ENCODE measurements around the gene ISL1. TPM values are rescaled to one million over a fixed set of nuclear protein-coding genes. Genes with fewer than 3 reads are reported as not detected.

ISL1 gene
- total and polyA plus RNA-seq, 8 donors, result 0.06 to 0.34 (median 0.11) TPM; not detected in 3

DNA sequence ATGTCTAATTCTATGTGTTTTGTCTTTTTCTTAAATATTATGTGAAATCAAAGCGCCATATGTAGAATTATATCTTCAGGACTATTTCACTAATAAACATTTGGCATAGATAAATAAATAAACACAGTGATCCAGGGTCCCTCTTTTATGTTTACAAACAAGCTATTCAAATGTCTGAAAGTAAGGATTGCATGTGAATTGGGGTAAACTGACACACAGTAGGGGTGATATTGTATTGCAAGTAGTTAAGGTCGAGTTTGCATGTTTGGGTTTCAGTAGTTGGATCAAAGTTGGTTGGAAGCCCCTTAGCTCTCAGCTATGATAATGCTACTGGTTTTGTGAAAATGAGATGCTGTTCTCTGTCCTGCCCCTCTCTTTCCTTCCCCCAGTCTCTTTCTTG, 11.4 kb downstream of the ISL1 start:
- no peaks in the 10 kb centered on the region for H3K4me1 ChIP-seq
- H3K27me3 ChIP-seq, result peaks cover 69 to 100% of the 10 kb centered on the region in 2 donors
- DNase-seq (no peak), ATAC-seq (no peak)
- no peaks in the 10 kb centered on the region for H3K36me3 ChIP-seq
- TF ChIP-seq, protein P1, sequence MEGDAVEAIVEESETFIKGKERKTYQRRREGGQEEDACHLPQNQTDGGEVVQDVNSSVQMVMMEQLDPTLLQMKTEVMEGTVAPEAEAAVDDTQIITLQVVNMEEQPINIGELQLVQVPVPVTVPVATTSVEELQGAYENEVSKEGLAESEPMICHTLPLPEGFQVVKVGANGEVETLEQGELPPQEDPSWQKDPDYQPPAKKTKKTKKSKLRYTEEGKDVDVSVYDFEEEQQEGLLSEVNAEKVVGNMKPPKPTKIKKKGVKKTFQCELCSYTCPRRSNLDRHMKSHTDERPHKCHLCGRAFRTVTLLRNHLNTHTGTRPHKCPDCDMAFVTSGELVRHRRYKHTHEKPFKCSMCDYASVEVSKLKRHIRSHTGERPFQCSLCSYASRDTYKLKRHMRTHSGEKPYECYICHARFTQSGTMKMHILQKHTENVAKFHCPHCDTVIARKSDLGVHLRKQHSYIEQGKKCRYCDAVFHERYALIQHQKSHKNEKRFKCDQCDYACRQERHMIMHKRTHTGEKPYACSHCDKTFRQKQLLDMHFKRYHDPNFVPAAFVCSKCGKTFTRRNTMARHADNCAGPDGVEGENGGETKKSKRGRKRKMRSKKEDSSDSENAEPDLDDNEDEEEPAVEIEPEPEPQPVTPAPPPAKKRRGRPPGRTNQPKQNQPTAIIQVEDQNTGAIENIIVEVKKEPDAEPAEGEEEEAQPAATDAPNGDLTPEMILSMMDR (IDR thresholded peaks at IDR 0.05), result no peak
- no peak overlapping the region for H3K27ac ChIP-seq
- intact Hi-C loops (cut with DNase I), result no loop called here
- H3K4me3 ChIP-seq, result no peak overlapping the region
- no peaks in the 10 kb centered on the region for H3K9me3 ChIP-seq

DNA sequence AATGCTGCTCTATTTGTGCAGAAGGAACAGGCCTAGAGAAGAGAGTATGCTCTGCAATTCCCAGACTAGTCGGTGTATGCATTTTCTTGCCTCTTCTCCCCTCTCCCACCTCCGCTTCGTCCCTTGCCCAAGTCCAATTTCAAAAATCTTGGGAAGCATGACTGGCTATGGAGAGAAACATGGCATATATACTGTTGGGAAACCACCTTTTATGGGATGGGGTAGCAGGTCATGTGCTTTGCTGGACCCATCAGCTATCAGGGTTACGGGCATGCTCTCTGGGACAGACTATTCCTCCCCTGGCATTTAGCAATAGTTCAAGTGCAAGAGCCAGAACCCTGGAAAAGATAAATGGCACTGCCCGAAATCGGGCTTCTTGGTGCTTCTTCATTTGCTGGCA, 12.0 kb downstream of the ISL1 start:
- Histone ChIP-seq H3K36me3 (no peaks in the 10 kb centered on the region), H3K4me3 (no peak overlapping the region), H3K9me3 (no peaks in the 10 kb centered on the region), H3K27ac (no peak overlapping the region), H3K27me3 (peaks cover 68 to 100% of the 10 kb centered on the region in 2 donors), H3K4me1 (no peaks in the 10 kb centered on the region)
- ATAC-seq (no peak), DNase-seq (no peak)
- intact Hi-C loops (cut with DNase I), result no loop called here
- TF ChIP-seq, protein P1 (IDR thresholded peaks at IDR 0.05), result no peak

DNA sequence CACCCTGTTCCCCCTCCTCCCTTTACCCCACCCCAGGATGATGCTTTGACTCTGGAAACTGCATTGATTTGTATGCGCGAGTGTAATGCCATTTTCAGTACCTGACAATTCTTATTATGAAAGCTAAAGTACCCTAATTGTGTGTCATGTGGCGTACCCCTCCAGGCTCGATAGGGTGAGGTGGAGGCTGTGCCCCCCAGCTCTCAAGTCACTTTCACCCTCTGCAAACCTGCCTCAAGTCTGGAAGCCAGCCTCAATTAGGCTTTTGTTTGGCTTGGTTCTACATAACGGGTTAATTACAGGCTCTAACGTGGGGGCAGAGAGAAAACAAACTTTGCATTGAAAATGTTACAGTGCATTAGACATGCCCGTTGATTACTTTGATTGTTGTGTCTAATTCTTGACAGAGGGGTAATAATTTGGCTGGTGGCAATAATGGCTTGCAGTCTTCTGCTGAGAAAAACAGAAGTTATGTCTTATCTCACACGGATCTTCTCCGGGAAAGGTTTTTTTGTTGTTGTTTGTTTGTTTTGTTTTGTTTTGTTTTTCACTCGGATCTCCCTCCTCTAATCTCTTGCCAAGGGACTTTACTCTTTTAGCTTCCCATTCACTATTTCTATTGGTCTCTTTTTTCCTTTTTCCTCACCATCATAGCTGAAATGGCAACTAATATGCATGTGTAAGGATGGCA, 12.6 kb downstream of the ISL1 start:
- intact Hi-C loops (cut with DNase I), result no loop called here

DNA sequence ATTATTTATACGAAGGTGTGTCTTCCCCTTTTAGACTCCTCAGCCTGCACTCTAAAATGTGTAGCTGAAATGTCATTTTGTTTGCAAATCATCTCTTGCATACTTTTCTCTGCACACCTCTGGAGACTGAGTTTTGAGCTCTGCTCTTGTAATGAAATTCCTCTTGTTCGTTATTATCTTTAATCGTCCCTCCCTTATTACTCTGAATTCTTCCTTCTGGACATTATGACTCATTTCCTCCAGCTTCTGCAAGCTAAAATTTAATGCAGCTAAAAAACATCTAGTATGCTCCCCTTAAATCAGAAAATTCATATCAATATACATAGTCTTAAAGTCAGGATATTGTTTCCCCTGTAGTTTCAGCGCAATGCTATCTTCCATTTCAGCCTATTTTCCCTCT, 13.5 kb downstream of the ISL1 start:
- no peak for DNase-seq
- no peak for ATAC-seq
- H3K9me3 ChIP-seq, result no peaks in the 10 kb centered on the region
- intact Hi-C loops (cut with DNase I), result no loop called here
- H3K27ac ChIP-seq, result no peak overlapping the region
- H3K36me3 ChIP-seq, result no peaks in the 10 kb centered on the region
- TF ChIP-seq, protein P1 (IDR thresholded peaks at IDR 0.05), result no peak
- H3K4me1 ChIP-seq, result no peaks in the 10 kb centered on the region
- peaks cover 59 to 91% of the 10 kb centered on the region in 2 donors for H3K27me3 ChIP-seq
- H3K4me3 ChIP-seq, result no peak overlapping the region

More for the DNA sequence above, 12.6 kb downstream of the ISL1 start:
- no peak for DNase-seq
- TF ChIP-seq, protein P1 (IDR thresholded peaks at IDR 0.05), result no peak
- no peak for ATAC-seq
- Histone ChIP-seq H3K27me3 (peaks cover 68 to 100% of the 10 kb centered on the region in 2 donors), H3K9me3 (no peaks in the 10 kb centered on the region), H3K36me3 (no peaks in the 10 kb centered on the region), H3K4me3 (no peak overlapping the region), H3K27ac (no peak overlapping the region), H3K4me1 (no peaks in the 10 kb centered on the region)

DNA sequence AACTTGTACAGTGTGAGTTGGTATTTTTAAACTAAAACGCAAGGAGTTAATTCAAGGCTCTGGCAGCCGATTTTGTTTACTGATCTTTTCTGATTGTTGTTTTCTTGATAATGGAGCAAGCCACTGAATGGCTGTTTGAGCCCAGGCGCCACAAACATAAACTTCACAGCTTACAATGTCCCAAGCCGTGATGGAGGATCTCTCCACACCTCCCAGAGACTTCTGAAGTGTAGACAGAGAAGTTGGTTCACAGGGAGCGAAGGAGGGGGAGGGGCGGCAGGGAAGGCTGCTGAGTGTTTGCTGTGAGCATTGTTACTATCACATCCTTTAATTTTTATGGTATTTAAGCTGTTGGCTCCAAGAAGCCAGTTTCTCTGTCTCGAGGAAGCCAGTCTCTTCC, 14.7 kb downstream of the ISL1 start:
- DNase-seq (no peak), ATAC-seq (no peak)
- no peaks in the 10 kb centered on the region for H3K36me3 ChIP-seq
- TF ChIP-seq, protein P1 (IDR thresholded peaks at IDR 0.05), result no peak
- intact Hi-C loops (cut with DNase I), result no loop called here
- no peaks in the 10 kb centered on the region for H3K9me3 ChIP-seq
- no peaks in the 10 kb centered on the region for H3K4me1 ChIP-seq
- H3K27ac ChIP-seq, result no peak overlapping the region
- no peak overlapping the region for H3K4me3 ChIP-seq
- H3K27me3 ChIP-seq, result peaks cover 54 to 79% of the 10 kb centered on the region in 2 donors

All from left lung (tissue), 10 donors.